Measurements from ENCODE around the gene MTERF2.

GRCh38 chr12:106978035-106978800 lies 8.7 kb downstream of the MTERF2 start:
- TF ChIP-seq, protein P1, sequence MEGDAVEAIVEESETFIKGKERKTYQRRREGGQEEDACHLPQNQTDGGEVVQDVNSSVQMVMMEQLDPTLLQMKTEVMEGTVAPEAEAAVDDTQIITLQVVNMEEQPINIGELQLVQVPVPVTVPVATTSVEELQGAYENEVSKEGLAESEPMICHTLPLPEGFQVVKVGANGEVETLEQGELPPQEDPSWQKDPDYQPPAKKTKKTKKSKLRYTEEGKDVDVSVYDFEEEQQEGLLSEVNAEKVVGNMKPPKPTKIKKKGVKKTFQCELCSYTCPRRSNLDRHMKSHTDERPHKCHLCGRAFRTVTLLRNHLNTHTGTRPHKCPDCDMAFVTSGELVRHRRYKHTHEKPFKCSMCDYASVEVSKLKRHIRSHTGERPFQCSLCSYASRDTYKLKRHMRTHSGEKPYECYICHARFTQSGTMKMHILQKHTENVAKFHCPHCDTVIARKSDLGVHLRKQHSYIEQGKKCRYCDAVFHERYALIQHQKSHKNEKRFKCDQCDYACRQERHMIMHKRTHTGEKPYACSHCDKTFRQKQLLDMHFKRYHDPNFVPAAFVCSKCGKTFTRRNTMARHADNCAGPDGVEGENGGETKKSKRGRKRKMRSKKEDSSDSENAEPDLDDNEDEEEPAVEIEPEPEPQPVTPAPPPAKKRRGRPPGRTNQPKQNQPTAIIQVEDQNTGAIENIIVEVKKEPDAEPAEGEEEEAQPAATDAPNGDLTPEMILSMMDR (IDR thresholded peaks at IDR 0.05; ENCODE audit: low read depth, low read length) = no peak
- TF ChIP-seq, protein P2, sequence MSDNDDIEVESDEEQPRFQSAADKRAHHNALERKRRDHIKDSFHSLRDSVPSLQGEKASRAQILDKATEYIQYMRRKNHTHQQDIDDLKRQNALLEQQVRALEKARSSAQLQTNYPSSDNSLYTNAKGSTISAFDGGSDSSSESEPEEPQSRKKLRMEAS (IDR thresholded peaks at IDR 0.05; ENCODE audit: low read depth, low read length) = no peak
- no peak for TF ChIP-seq POLR2A (IDR thresholded peaks at IDR 0.05; ENCODE audit: extremely low read depth, insufficient read length)

Measured in NB4 (cell line).